Astrocyte (in vitro differentiated cells and primary cell): ENCODE data around the gene HSD17B4.
"Not testable (repeated sequence)": the region's sequence is repeated elsewhere in the genome, so short reads cannot be mapped to it uniquely, and the experiment has no call there.

ENCODE experiments used
- EZH2 ChIP-seq: IDR thresholded peaks from 2 replicates; pipeline ENCODE4 v1.6.1; 2012; ENCODE audit warnings: mild to moderate bottlenecking, low read length, inconsistent platforms; ENCODE audit not compliant: insufficient read depth
- TF ChIP-seq, protein P1 (sequence below): IDR thresholded peaks from 2 replicates; pipeline ENCODE4 v1.5.1; 2011; ENCODE audit warnings: low read depth, mild to moderate bottlenecking, inconsistent platforms, low read length, moderate library complexity; ENCODE audit not compliant: insufficient read depth

DNA sequence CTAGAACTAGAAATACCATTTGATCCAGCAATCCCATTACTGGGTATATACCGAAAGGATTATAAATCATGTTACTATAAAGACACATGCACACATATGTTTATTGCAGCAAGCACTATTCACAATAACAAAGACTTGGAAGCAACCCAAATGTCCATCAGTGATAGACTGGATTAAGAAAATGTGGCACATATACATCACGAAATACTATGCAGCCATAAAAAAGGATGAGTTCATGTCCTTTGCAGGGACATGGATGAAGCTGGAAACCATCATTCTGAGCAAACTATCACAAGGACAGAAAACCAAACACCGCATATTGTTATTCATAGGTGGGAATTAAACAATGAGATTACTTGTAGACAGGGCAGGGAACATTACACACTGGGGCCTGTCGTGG is 7.7 kb upstream of the HSD17B4 start:
- TF ChIP-seq, protein P1, sequence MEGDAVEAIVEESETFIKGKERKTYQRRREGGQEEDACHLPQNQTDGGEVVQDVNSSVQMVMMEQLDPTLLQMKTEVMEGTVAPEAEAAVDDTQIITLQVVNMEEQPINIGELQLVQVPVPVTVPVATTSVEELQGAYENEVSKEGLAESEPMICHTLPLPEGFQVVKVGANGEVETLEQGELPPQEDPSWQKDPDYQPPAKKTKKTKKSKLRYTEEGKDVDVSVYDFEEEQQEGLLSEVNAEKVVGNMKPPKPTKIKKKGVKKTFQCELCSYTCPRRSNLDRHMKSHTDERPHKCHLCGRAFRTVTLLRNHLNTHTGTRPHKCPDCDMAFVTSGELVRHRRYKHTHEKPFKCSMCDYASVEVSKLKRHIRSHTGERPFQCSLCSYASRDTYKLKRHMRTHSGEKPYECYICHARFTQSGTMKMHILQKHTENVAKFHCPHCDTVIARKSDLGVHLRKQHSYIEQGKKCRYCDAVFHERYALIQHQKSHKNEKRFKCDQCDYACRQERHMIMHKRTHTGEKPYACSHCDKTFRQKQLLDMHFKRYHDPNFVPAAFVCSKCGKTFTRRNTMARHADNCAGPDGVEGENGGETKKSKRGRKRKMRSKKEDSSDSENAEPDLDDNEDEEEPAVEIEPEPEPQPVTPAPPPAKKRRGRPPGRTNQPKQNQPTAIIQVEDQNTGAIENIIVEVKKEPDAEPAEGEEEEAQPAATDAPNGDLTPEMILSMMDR = not testable (repeated sequence)
- TF ChIP-seq EZH2 = not testable (repeated sequence)
